ENCODE data around the gene ANKS1B. TPM values are rescaled to one million over a fixed set of nuclear protein-coding genes. Genes with fewer than 3 reads are reported as not detected.

The ANKS1B gene
- polyA plus RNA-seq, 1 donor from 2014 or later = not detected

- Mint-ChIP-seq H3K27me3 (no peaks in the 10 kb centered on the region), H3K4me3 (no peak overlapping the region), H3K27ac (no peak overlapping the region), H3K9me3 (peaks cover 0 to 5% (median 2%) of the 10 kb centered on the region in 3 donors), H3K36me3 (no peaks in the 10 kb centered on the region), H3K4me1 (no peaks in the 10 kb centered on the region)
Observed at GRCh38 chr12:99453836-99454538, 530.7 kb downstream of the ANKS1B start.

- H3K9me3 Mint-ChIP-seq = peaks cover 0 to 13% (median 2%) of the 10 kb centered on the region in 3 donors
- no peak overlapping the region for H3K4me3 Mint-ChIP-seq
- no peaks in the 10 kb centered on the region for H3K36me3 Mint-ChIP-seq
- H3K27me3 Mint-ChIP-seq = no peaks in the 10 kb centered on the region
- no peaks in the 10 kb centered on the region for H3K4me1 Mint-ChIP-seq
- H3K27ac Mint-ChIP-seq = no peak overlapping the region
Observed at GRCh38 chr12:99450036-99450630, 534.6 kb downstream of the ANKS1B start.

GRCh38 chr12:99444859-99445316 lies 539.8 kb downstream of the ANKS1B start:
- Mint-ChIP-seq H3K9me3 (peaks cover 0 to 8% (median 2%) of the 10 kb centered on the region in 3 donors), H3K27me3 (no peaks in the 10 kb centered on the region), H3K27ac (no peak overlapping the region), H3K36me3 (no peaks in the 10 kb centered on the region), H3K4me3 (no peak overlapping the region), H3K4me1 (no peaks in the 10 kb centered on the region)

GRCh38 chr12:99442758-99443157 lies 542.0 kb downstream of the ANKS1B start:
- Mint-ChIP-seq H3K4me1 (no peaks in the 10 kb centered on the region), H3K27ac (no peak overlapping the region), H3K4me3 (no peak overlapping the region), H3K27me3 (no peaks in the 10 kb centered on the region), H3K9me3 (peaks cover 0 to 4% (median 2%) of the 10 kb centered on the region in 3 donors), H3K36me3 (no peaks in the 10 kb centered on the region)

- no peak overlapping the region for H3K4me3 Mint-ChIP-seq
- H3K27ac Mint-ChIP-seq = no peak overlapping the region
- peaks cover 0 to 2% (median 0%) of the 10 kb centered on the region in 3 donors for H3K9me3 Mint-ChIP-seq
- H3K27me3 Mint-ChIP-seq = no peaks in the 10 kb centered on the region
- H3K4me1 Mint-ChIP-seq = no peaks in the 10 kb centered on the region
- H3K36me3 Mint-ChIP-seq = peaks cover 1% of the 10 kb centered on the region
Observed at GRCh38 chr12:99439399-99439798, 545.3 kb downstream of the ANKS1B start.

GRCh38 chr12:99436584-99436983 lies 548.2 kb downstream of the ANKS1B start:
- Mint-ChIP-seq H3K9me3 (peaks cover 4 to 6% (median 6%) of the 10 kb centered on the region in 3 donors), H3K4me3 (no peak overlapping the region), H3K27me3 (no peaks in the 10 kb centered on the region), H3K4me1 (no peaks in the 10 kb centered on the region), H3K27ac (no peak overlapping the region), H3K36me3 (peaks cover 3% of the 10 kb centered on the region)

GRCh38 chr12:99435095-99435791 lies 549.5 kb downstream of the ANKS1B start:
- Mint-ChIP-seq H3K4me1 (no peaks in the 10 kb centered on the region), H3K27me3 (no peaks in the 10 kb centered on the region), H3K9me3 (peaks cover 4 to 6% (median 6%) of the 10 kb centered on the region in 3 donors), H3K4me3 (no peak overlapping the region), H3K27ac (no peak overlapping the region), H3K36me3 (peaks cover 3% of the 10 kb centered on the region)

GRCh38 chr12:99433155-99433554 lies 551.6 kb downstream of the ANKS1B start:
- H3K4me1 Mint-ChIP-seq = no peaks in the 10 kb centered on the region

GRCh38 chr12:99431203-99431602 lies 553.5 kb downstream of the ANKS1B start:
- H3K9me3 Mint-ChIP-seq = peaks cover 4 to 6% (median 6%) of the 10 kb centered on the region in 3 donors
- H3K27me3 Mint-ChIP-seq = no peaks in the 10 kb centered on the region
- peaks cover 3% of the 10 kb centered on the region for H3K36me3 Mint-ChIP-seq
- H3K4me3 Mint-ChIP-seq = no peak overlapping the region
- H3K27ac Mint-ChIP-seq = no peak overlapping the region
- no peaks in the 10 kb centered on the region for H3K4me1 Mint-ChIP-seq

More at GRCh38 chr12:99433155-99433554, 551.6 kb downstream of the ANKS1B start:
- H3K36me3 Mint-ChIP-seq = peaks cover 3% of the 10 kb centered on the region
- H3K9me3 Mint-ChIP-seq = peaks cover 4 to 6% (median 6%) of the 10 kb centered on the region in 3 donors
- no peak overlapping the region for H3K4me3 Mint-ChIP-seq
- H3K27me3 Mint-ChIP-seq = no peaks in the 10 kb centered on the region
- H3K27ac Mint-ChIP-seq = no peak overlapping the region

- no peaks in the 10 kb centered on the region for H3K4me1 Mint-ChIP-seq
- H3K27me3 Mint-ChIP-seq = no peaks in the 10 kb centered on the region
- H3K4me3 Mint-ChIP-seq = no peak overlapping the region
- no peaks in the 10 kb centered on the region for H3K36me3 Mint-ChIP-seq
- H3K9me3 Mint-ChIP-seq = peaks cover 0 to 8% (median 0%) of the 10 kb centered on the region in 3 donors
- no peak overlapping the region for H3K27ac Mint-ChIP-seq
Observed at GRCh38 chr12:99427104-99427503, 557.6 kb downstream of the ANKS1B start.

- no peaks in the 10 kb centered on the region for H3K27me3 Mint-ChIP-seq
- H3K4me1 Mint-ChIP-seq = no peaks in the 10 kb centered on the region
- H3K9me3 Mint-ChIP-seq = peaks cover 0 to 8% (median 4%) of the 10 kb centered on the region in 3 donors
- H3K36me3 Mint-ChIP-seq = no peaks in the 10 kb centered on the region
- H3K27ac Mint-ChIP-seq = no peak overlapping the region
- no peak overlapping the region for H3K4me3 Mint-ChIP-seq
Observed at GRCh38 chr12:99418379-99418778, 566.4 kb downstream of the ANKS1B start.

GRCh38 chr12:99413751-99414150 lies 571.0 kb downstream of the ANKS1B start:
- Mint-ChIP-seq H3K27ac (no peak overlapping the region), H3K36me3 (no peaks in the 10 kb centered on the region), H3K9me3 (peaks cover 0 to 7% (median 0%) of the 10 kb centered on the region in 3 donors), H3K4me3 (no peak overlapping the region), H3K4me1 (no peaks in the 10 kb centered on the region), H3K27me3 (no peaks in the 10 kb centered on the region)

GRCh38 chr12:99393763-99394162 lies 591.0 kb downstream of the ANKS1B start:
- Mint-ChIP-seq H3K4me3 (no peak overlapping the region), H3K9me3 (peaks cover 0 to 5% (median 0%) of the 10 kb centered on the region in 3 donors), H3K27ac (no peak overlapping the region), H3K36me3 (no peaks in the 10 kb centered on the region), H3K4me1 (no peaks in the 10 kb centered on the region), H3K27me3 (no peaks in the 10 kb centered on the region)

GRCh38 chr12:99392091-99392850 lies 592.5 kb downstream of the ANKS1B start:
- Mint-ChIP-seq H3K36me3 (no peaks in the 10 kb centered on the region), H3K27ac (no peak overlapping the region), H3K4me1 (no peaks in the 10 kb centered on the region), H3K4me3 (no peak overlapping the region), H3K9me3 (no peaks in the 10 kb centered on the region), H3K27me3 (peaks cover 1% of the 10 kb centered on the region)

GRCh38 chr12:99390707-99391106 lies 594.0 kb downstream of the ANKS1B start:
- H3K27ac Mint-ChIP-seq = no peak overlapping the region

More at GRCh38 chr12:99390707-99391106, 594.0 kb downstream of the ANKS1B start:
- Mint-ChIP-seq H3K9me3 (no peaks in the 10 kb centered on the region), H3K4me3 (no peak overlapping the region), H3K36me3 (no peaks in the 10 kb centered on the region), H3K4me1 (no peaks in the 10 kb centered on the region), H3K27me3 (peaks cover 1% of the 10 kb centered on the region)
